ENCODE results near the gene TMEM30B. TPM values are rescaled to one million over a fixed set of nuclear protein-coding genes. Genes with fewer than 3 reads are reported as not detected.

TMEM30B gene
- total and polyA plus RNA-seq, 2 of the 8 experiments (the other 6 are each of a cell fraction or from before 2014, with no cell fraction given) = 11.2 to 18.7 TPM

DNA sequence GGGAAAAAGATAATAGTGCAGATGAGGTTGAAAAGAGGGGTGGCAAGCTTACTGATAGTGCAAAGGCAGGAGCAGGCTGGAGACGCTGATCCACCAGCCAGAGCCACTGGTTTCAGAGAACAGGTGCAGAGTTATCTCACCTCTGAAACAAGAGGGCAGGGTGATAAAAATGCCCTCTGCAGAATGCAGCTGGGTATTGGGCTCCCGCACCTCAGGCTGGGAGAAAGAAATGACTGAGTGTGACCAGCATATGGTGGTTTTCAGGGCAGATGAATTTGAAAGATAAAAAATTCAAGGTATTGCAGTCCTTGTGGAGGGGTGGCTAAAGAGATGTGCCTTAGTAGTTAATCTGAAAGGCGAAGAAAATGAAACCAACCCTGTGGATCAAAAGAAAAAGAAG is 2.9 kb upstream of the TMEM30B start:
- Histone ChIP-seq H3K27ac (ENCODE audit: low read depth, low read length) (no peak overlapping the region), H3K36me3 (ENCODE audit: control insufficient read depth in 2 of 4, insufficient read depth in 4 of 4, low read length in 3 of 4) (no peaks in the 10 kb centered on the region), H3K4ac (replicated peaks; ENCODE audit: insufficient read length, low read depth, low read length) (no peak overlapping the region), H2BK20ac (ENCODE audit: low read length) (no peak overlapping the region), H3K9ac (replicated peaks in 1 of 4; ENCODE audit: extremely low read depth in 1 of 4, low read depth in 3 of 4, low read length in 3 of 4) (no peak overlapping the region), H3K56ac (replicated peaks; ENCODE audit: insufficient read length, low read depth, low read length) (no peak overlapping the region), H3K79me2 (ENCODE audit: control insufficient read depth in 1 of 2, insufficient read depth in 2 of 2, low read length in 2 of 2) (no peaks in the 10 kb centered on the region), H3K23me2 (ENCODE audit: low read depth, low read length) (peaks cover 10% of the 10 kb centered on the region; the same call in 1 of the 2 replicates), H3K4me1 (replicated peaks in 1 of 4; ENCODE audit: control insufficient read depth in 3 of 4, insufficient read depth in 4 of 4, low read length in 3 of 4) (peaks cover 0 to 4% (median 1%) of the 10 kb centered on the region in 4 experiments; a peak in 3 of 7 replicates), H3K4me3 (ENCODE audit: extremely low read depth in 1 of 4, insufficient read depth in 2 of 4, low read depth in 3 of 4, low read length in 4 of 4) (no peak overlapping the region), H2AK5ac (ENCODE audit: low read depth, low read length) (no peak overlapping the region), H2BK12ac (ENCODE audit: low read depth, low read length) (no peak overlapping the region), H2AFZ (ENCODE audit: low read length) (no peak overlapping the region), H3K79me1 (ENCODE audit: low read depth, low read length) (no peaks in the 10 kb centered on the region), H3K14ac (ENCODE audit: insufficient read length) (no peak overlapping the region), H3K27me3 (replicated peaks in 1 of 4; ENCODE audit: control insufficient read depth in 3 of 4, extremely low read depth in 1 of 4, insufficient read depth in 3 of 4, low read length in 3 of 4) (peaks cover 11 to 21% (median 17%) of the 10 kb centered on the region in 4 experiments; a peak in 6 of 7 replicates), H3K23ac (ENCODE audit: insufficient read length) (no peak overlapping the region), H3K18ac (ENCODE audit: extremely low read depth, low read length) (no peak overlapping the region), H2BK120ac (replicated peaks; ENCODE audit: low read depth, low read length) (no peak overlapping the region), H4K8ac (ENCODE audit: extremely low read depth, insufficient read depth, low read length) (no peak overlapping the region), H4K20me1 (replicated peaks in 1 of 2; ENCODE audit: control insufficient read depth in 1 of 2, insufficient read depth in 2 of 2, low read length in 2 of 2) (peaks cover 2 to 5% of the 10 kb centered on the region in 2 experiments), H4K91ac (replicated peaks; ENCODE audit: insufficient read length, low read length) (no peak overlapping the region), H4K5ac (ENCODE audit: insufficient read length, low read depth, low read length) (no peak overlapping the region), H3K9me3 (ENCODE audit: insufficient read depth in 2 of 2, low read depth in 1 of 2, low read length in 1 of 2) (no peaks in the 10 kb centered on the region), H2BK15ac (ENCODE audit: low read length) (no peak overlapping the region), H2BK5ac (ENCODE audit: low read depth, low read length) (no peak overlapping the region), H3K4me2 (ENCODE audit: insufficient read depth in 1 of 2, low read depth in 2 of 2, low read length in 2 of 2) (no peak overlapping the region)
- FAIRE-seq (no peak), DNase-seq (ENCODE audit: low read depth in 1 of 2, low spot score in 2 of 2) (no peak)
- ChIA-PET POLR2A (ENCODE audit: partially characterized antibody) (interaction anchor here (0.7 kb wide), 1 partner anchor 478 kb away, joined by 3 read pairs; no protein-coding TSS in a partner anchor), CTCF (ENCODE audit: partially characterized antibody) (interaction anchor here (0.6 to 7.0 kb wide), 5 partner anchors 10 to 641 kb away, joined by 3 to 52 read pairs (median 8); no protein-coding TSS in a partner anchor)
- TF ChIP-seq RAD21 (IDR thresholded peaks at IDR 0.05 in 1 of 2, conservative IDR thresholded peaks at IDR 0.05 in 1 of 2; ENCODE audit: low read depth in 2 of 2, low read length in 2 of 2) = no peak
- no peak for TF ChIP-seq ATF2 (IDR thresholded peaks at IDR 0.05; ENCODE audit: low read length)
- TF ChIP-seq HDAC6 (IDR thresholded peaks at IDR 0.05; ENCODE audit: low read depth, low read length) = no peak
- TF ChIP-seq RFX5 (IDR thresholded peaks at IDR 0.05; ENCODE audit: borderline replicate concordance, low read depth, low read length) = no peak
- TF ChIP-seq SIN3A (conservative IDR thresholded peaks at IDR 0.05 in 1 of 2, IDR thresholded peaks at IDR 0.05 in 1 of 2; ENCODE audit: low read depth in 1 of 2, low read length in 2 of 2) = no peak
- TF ChIP-seq SUZ12 (IDR thresholded peaks at IDR 0.05; ENCODE audit: low read length) = no peak
- WGBS, 2 experiments (ENCODE audit: extremely low coverage in 1 of 2, insufficient coverage in 1 of 2, insufficient read length in 1 of 2, insufficient replicate concordance in 2 of 2, low coverage in 1 of 2, low lambda C conversion rate in 2 of 2, missing lambda C conversion rate in 1 of 2) = 96% methylated on average over 3 of the region's 3 CpGs; no CpG with 5 or more reads in 1 of the 2 experiments

All from H1 (cell line).